DMS 273 (cell line): Measurements from ENCODE around the gene RFC1.

Source experiments
- DNase-seq: peaks from one replicate; lab custom pipeline; 2025; ENCODE audit not compliant: unreplicated experiment; lab: John Stamatoyannopoulos, UW

RFC1 gene

GRCh38 chr4:39255266-39255665, 110.9 kb downstream of the RFC1 start:
- DNase-seq: no peak

- no peak for DNase-seq
These were observed 122.7 kb downstream of the RFC1 start for GRCh38 chr4:39243462-39243861.
